Measurements from ENCODE around the gene DTD1.

DTD1 gene

DNA sequence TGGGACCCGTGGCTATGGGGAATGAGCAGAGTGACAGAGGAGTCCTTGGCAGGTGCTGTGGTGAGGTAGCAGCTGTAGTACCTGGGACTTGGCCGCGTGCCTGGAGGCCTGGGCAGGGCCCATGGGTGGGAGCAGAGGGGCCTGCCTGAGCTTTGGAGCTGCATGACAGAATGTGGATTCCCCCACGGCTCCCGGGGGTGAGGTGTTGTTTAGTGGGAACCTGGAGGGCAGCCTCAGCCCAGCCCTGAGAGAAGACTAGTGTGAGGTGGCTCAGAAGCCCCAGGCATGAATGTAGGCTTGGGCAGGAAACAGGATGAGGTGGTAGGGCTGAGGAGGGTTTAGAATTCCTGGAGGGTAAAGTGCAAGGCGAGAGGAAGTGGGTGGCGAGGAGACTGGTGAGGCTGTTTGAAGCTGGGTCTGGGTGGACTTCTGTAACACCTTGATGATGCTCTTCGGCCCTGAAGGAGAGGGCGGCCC, 139.2 kb downstream of the DTD1 start:
- Mint-ChIP-seq H3K4me1 (peaks cover 43% of the 10 kb centered on the region), H3K36me3 (no peaks in the 10 kb centered on the region), H3K9me3 (no peaks in the 10 kb centered on the region), H3K27me3 (no peaks in the 10 kb centered on the region), H3K27ac (peak overlapping the region; percentile 61), H3K4me3 (peak overlapping the region; percentile 1)
- no peak for ATAC-seq

DNA sequence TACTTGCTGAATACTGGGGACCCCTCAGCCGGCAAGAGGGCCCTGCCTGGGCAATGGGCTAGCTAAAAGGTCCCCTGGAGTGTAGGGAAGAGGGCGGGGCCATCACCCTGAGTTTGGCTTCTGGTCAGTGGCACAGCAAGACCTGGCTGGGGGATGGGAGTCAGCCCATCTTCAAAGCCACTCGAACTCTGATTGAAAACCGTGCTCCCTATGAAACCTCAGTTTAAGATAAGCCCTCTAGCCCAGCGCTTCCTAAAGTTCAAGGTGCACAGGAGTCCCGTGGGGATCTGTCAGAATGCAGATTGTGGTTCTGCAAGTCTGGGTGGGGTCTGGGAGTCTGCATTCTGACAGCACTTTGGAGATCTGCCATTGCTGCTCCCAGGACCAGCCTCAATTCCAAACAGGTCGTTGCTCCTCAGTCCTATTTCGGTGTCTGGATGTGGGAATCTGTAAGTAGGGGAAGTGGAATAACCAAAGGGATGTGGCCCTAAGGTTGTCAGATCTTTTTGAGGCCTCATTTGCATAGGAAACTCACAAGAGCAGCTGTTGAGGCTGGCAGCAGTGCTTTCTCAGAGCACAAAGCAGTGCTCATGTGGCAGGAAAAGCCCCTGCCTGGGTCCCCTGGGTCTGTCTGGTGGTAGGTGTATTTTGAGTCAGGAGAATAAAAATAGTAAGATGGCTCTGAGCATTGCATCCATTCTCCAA, 140.5 kb downstream of the DTD1 start:
- peaks cover 8% of the 10 kb centered on the region for H3K36me3 Mint-ChIP-seq
- H3K27me3 Mint-ChIP-seq, result no peaks in the 10 kb centered on the region
- H3K27ac Mint-ChIP-seq, result peak overlapping the region; percentile 61
- no peaks in the 10 kb centered on the region for H3K9me3 Mint-ChIP-seq
- peaks cover 43% of the 10 kb centered on the region for H3K4me1 Mint-ChIP-seq
- H3K4me3 Mint-ChIP-seq, result peak overlapping the region; percentile 47
- ATAC-seq, result peak; percentile 95

DNA sequence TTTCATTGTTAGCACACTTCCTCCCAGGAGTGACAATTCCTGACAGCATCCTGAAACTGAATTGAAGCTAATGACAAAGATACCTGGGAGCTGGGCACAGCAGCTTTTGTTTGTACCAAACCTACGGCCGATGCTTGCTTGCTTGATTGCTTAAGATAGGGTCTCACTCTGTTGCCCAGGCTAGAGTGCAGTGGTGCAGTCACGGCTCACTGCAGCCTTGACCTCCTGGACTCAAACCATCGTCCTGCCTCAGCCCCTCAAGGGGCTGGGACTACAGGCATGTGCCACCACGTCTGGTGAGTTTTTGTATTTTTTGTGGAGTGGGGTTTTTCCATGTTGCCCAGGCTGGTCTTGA, 141.0 kb downstream of the DTD1 start:
- peaks cover 43% of the 10 kb centered on the region for H3K4me1 Mint-ChIP-seq
- H3K27ac Mint-ChIP-seq, result peak overlapping the region; percentile 61
- no peaks in the 10 kb centered on the region for H3K9me3 Mint-ChIP-seq
- no peaks in the 10 kb centered on the region for H3K27me3 Mint-ChIP-seq
- ATAC-seq, result peak; percentile 17
- peak overlapping the region; percentile 47 for H3K4me3 Mint-ChIP-seq
- H3K36me3 Mint-ChIP-seq, result peaks cover 9% of the 10 kb centered on the region

DNA sequence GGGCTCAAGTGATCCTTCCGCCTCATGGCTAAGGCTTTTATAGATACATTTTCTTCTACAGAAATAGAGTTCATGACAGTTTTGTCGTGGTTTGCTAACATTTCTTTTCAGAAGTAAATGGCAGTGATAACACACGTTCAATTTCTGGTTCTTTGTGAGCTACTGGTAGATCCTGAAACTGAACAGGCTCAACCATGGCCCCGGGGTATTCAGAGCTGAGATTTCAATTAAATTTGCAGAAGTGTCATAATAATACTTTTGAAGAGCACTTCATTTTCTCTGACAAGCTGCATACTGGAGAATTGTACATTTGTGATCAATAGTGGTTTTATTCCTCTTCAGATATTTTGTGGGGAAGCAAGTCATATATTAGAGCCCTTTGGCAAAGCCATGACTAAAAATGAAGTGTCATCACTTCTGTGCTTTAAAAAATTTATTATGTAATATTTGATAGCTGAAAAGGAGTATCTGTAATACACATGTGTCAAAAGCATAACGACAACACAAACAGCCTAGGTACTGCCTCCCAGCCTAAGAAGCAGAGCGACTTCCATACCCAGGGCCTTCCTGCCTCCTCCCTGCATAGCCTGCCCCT, 141.5 kb downstream of the DTD1 start:
- peak overlapping the region; percentile 61 for H3K27ac Mint-ChIP-seq
- no peak overlapping the region for H3K4me3 Mint-ChIP-seq
- ATAC-seq, result no peak
- peaks cover 43% of the 10 kb centered on the region for H3K4me1 Mint-ChIP-seq
- H3K27me3 Mint-ChIP-seq, result no peaks in the 10 kb centered on the region
- no peaks in the 10 kb centered on the region for H3K9me3 Mint-ChIP-seq
- peaks cover 13% of the 10 kb centered on the region for H3K36me3 Mint-ChIP-seq

DNA sequence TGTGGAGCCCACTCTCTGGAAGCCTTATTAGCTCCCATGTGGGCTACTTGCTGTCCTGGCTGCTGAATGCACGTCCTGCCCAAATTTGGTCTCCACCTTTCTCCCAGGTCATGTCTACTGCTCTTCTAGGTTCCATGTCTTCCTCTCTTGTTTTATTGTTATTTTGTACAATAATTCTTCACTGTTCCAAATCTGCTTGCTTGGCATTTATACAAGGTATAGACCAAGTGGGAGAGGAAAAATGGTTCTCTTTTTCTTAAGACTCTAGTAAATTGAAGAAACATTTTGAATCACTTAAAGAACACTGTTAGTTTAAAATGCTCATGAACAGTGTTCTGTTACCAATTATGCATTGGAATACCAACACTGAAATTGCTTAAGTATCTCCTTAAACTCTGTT, 144.1 kb downstream of the DTD1 start:
- Mint-ChIP-seq H3K27me3 (no peaks in the 10 kb centered on the region), H3K9me3 (no peaks in the 10 kb centered on the region), H3K4me3 (no peak overlapping the region), H3K4me1 (peaks cover 32% of the 10 kb centered on the region), H3K27ac (no peak overlapping the region), H3K36me3 (peaks cover 27% of the 10 kb centered on the region)
- ATAC-seq, result no peak

DNA sequence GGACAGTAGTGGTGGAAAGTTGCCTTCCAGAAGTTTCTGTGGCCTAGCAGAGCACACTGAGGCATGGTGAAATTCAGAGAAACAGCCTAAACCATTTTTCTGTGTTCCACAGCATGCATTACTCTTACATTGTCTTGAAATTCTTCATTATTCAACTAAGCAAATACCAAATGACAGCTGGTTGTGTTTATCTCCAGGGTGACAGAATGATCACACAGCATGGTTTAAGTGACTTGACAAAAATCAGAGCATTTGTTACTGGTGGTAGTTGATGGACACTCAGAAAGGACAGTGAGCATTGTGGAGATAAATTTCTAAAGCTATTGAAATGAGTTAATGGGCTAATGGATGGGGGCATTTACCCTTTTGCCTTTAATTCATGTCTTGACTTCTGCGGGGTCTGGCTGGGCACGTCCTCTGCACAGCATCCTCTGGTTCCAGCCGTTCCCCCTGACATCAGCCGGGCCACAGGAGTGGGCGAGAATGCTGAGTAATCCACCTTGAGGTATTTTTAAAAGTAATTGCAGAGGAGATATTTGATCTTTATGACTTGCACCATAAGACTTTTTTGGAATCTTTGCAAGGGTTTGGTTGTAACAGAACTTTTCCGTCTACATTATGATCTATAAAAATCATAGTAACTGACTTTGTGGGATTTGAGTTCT, 146.8 kb downstream of the DTD1 start:
- H3K4me1 Mint-ChIP-seq, result peaks cover 10% of the 10 kb centered on the region
- H3K27ac Mint-ChIP-seq, result no peak overlapping the region
- H3K36me3 Mint-ChIP-seq, result peaks cover 31% of the 10 kb centered on the region

DNA sequence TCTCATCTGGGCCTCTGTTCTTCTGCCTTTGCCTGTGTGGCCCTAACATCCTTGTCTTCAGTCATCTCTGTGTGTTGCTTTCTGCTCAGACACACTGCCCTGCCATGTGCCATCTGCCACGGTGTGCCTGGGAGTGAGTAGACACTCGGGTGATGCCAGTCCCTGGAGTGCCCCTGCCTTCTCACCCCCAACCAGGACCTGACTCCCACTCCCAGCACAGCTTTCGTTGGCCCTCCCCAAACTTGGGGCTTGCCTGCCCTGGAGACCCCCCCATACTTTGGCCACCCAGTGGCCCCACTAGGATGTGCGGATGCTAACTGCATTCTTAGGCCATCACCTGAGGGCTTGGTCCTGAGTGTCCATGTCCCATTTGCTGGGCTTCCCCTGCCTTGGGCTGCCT, 149.3 kb downstream of the DTD1 start:
- Mint-ChIP-seq H3K4me3 (no peak overlapping the region), H3K27ac (peak overlapping the region; percentile 40), H3K9me3 (no peaks in the 10 kb centered on the region)

More for the DNA sequence above, 146.8 kb downstream of the DTD1 start:
- no peaks in the 10 kb centered on the region for H3K27me3 Mint-ChIP-seq
- ATAC-seq, result no peak
- H3K4me3 Mint-ChIP-seq, result no peak overlapping the region
- no peaks in the 10 kb centered on the region for H3K9me3 Mint-ChIP-seq

DNA sequence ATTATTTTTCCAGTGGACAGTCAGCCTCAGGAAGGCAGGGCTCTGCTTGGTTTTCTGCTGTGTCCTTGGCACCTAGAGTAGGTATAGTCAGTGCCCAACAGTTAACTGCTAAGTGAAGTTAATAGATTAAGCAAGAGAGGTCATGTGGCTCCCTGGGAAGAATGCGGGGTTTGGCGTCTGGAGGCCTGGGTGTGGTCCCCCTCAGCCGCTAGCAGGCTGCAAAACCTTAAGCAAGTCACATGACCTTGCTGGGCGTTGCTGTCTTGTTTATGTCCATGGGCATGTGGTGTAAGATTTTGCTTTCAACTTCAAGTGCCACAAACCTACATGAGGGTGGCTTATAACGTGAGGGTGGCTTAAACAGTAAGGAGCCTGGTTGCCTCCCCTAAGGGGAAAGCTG, 150.2 kb downstream of the DTD1 start:
- Mint-ChIP-seq H3K27me3 (no peaks in the 10 kb centered on the region), H3K27ac (no peak overlapping the region), H3K36me3 (peaks cover 26% of the 10 kb centered on the region), H3K4me1 (peaks cover 5% of the 10 kb centered on the region), H3K4me3 (no peak overlapping the region), H3K9me3 (no peaks in the 10 kb centered on the region)
- no peak for ATAC-seq

More for the DNA sequence above, 149.3 kb downstream of the DTD1 start:
- Mint-ChIP-seq H3K27me3 (no peaks in the 10 kb centered on the region), H3K4me1 (peaks cover 5% of the 10 kb centered on the region), H3K36me3 (peaks cover 31% of the 10 kb centered on the region)
- ATAC-seq, result no peak

DNA sequence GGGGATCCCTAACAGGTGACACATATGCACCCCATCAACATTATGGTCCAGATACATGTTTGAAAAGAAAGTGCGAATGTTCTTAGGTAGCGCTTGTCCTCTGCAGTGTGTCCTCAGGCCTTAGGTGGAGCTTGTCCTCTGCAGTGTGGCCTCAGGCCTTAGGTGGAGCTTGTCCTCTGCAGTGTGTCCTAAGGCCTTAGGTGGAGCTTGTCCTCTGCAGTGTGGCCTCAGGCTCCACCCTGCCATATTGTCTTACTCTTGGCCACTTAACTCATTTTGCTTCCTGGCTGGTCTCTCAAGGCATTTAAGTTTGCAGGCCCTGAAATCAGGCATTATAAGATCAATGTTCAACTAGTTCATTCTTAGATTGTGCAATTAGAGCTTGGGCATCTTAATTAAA, 151.0 kb downstream of the DTD1 start:
- peaks cover 5% of the 10 kb centered on the region for H3K4me1 Mint-ChIP-seq
- no peak for ATAC-seq
- peaks cover 23% of the 10 kb centered on the region for H3K36me3 Mint-ChIP-seq
- H3K4me3 Mint-ChIP-seq, result no peak overlapping the region
- H3K27ac Mint-ChIP-seq, result no peak overlapping the region
- H3K27me3 Mint-ChIP-seq, result no peaks in the 10 kb centered on the region
- no peaks in the 10 kb centered on the region for H3K9me3 Mint-ChIP-seq

DNA sequence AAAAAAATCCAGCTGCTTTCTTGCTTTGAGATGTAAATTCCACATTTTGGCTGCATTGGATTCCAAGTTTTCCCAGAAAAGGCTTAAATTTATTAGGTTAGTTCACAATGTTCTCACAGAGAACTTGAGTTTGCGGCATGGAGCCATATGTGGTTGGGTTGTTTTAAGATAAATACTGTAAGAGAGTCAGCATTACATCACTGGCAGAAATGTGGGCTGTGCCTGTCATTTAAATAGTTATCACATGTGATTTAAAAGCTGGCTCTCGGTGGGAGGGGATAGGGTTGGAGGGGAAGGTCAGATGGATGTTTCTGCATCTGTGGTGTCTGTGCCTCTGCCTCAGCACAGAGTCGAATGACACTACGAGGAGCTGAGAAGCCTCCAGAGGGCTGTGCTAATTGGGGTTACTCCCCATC, 151.9 kb downstream of the DTD1 start:
- no peak for ATAC-seq
- Mint-ChIP-seq H3K27me3 (no peaks in the 10 kb centered on the region), H3K4me3 (no peak overlapping the region), H3K4me1 (peaks cover 5% of the 10 kb centered on the region), H3K27ac (no peak overlapping the region), H3K36me3 (peaks cover 16% of the 10 kb centered on the region), H3K9me3 (no peaks in the 10 kb centered on the region)

DNA sequence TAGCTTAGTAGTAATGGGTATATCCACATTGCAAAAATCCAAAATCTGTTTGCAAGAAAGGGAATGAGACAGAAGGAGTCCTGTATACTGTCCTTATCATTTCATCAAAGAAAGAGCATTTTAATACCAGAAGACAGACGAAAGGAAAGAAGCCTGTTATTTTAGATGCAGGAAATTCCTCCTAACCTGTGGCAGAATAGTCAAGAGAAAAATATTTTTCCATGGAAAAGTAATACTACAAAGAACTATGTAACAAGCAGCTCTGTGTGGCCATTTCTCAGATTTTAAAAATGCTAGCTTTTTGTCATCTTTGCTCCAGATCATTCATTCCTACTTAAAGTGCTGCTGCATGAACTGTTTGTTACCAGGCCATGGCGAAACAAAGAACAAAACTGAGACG, 152.9 kb downstream of the DTD1 start:
- H3K9me3 Mint-ChIP-seq, result no peaks in the 10 kb centered on the region
- H3K4me1 Mint-ChIP-seq, result peaks cover 5% of the 10 kb centered on the region
- H3K36me3 Mint-ChIP-seq, result peaks cover 20% of the 10 kb centered on the region
- no peak overlapping the region for H3K4me3 Mint-ChIP-seq
- no peaks in the 10 kb centered on the region for H3K27me3 Mint-ChIP-seq
- no peak for ATAC-seq
- no peak overlapping the region for H3K27ac Mint-ChIP-seq

DNA sequence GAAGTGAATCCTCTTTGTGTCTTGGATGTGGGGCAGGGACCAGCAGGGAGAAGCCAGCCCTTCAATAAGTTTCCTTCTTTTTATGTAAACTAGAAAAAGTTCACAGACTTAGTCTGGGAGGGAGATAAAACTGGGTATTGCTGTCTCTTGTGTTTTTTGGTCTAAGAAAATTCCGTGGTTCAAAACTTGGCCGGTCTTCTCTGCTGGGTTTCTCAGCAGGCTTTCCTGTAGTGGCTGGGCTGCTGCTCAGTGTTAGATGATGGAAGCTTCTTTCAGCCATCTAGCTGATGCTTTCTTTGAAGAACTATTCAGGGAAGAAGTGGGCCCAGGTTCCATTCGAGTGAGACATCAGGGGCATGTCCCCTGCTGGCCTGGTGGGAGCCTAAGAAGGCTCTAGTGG, 155.0 kb downstream of the DTD1 start:
- H3K36me3 Mint-ChIP-seq, result peaks cover 15% of the 10 kb centered on the region
- H3K27ac Mint-ChIP-seq, result no peak overlapping the region
- H3K9me3 Mint-ChIP-seq, result no peaks in the 10 kb centered on the region
- H3K27me3 Mint-ChIP-seq, result no peaks in the 10 kb centered on the region
- no peak for ATAC-seq
- no peak overlapping the region for H3K4me3 Mint-ChIP-seq
- peaks cover 3% of the 10 kb centered on the region for H3K4me1 Mint-ChIP-seq

DNA sequence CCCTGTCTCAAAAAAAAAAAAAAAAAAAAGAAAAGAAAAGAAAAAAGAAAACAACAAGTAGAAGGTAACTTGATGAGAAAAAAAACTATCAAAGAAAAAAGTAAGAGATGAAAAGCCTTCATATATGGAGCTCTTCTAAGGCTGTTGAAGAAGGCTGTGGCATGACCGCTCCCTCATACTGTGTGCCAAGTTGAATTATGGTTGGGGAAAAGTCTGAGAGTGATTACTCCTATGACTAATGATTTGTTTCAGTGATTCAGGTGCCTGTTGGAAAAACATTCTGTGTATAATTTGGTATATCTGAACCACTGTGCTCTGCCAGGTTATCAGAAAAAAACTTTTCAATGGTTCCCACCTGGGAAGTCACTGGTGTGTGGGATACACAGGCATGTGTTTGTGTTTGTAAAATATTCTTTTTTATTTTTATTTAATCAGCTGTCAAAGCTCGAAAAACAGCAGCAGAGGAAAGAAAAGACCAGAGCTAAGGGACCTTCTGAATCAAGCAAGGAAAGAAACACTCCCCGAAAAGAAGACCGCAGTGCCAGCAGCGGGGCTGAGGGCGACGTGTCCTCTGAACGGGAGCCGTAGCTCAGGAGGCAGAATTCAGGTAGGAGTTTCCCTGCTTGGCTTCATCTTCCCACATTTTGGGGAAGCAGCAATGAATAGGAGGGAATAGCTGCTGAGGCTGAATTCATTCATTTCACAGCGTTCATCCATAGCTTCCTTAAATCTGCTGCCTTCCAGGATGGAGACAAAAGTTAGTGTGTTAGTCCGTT, 156.0 kb downstream of the DTD1 start:
- peaks cover 4% of the 10 kb centered on the region for H3K4me1 Mint-ChIP-seq
- no peaks in the 10 kb centered on the region for H3K27me3 Mint-ChIP-seq
- no peaks in the 10 kb centered on the region for H3K9me3 Mint-ChIP-seq
- H3K4me3 Mint-ChIP-seq, result no peak overlapping the region
- ATAC-seq, result no peak
- peaks cover 20% of the 10 kb centered on the region for H3K36me3 Mint-ChIP-seq
- no peak overlapping the region for H3K27ac Mint-ChIP-seq

DNA sequence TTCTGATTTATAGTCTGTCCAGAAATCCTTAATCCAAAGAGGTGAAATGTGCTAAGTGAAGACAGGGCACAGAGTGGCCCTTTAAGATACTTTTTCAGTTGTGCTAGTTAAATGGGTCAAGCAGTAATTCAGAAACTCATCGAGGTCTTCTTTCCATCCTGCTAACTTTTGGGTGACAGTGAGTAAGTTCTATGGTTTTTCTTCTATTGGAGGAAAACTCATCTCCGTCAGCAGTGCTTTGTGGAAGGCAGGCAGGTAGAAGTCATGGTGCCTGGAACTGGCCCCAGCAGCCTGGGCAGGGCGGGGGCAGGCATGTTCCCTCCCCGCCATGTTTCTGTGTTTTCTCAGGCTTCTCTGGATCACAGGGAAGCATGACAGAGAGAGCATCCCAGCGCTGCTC, 159.2 kb downstream of the DTD1 start:
- peaks cover 25% of the 10 kb centered on the region for H3K36me3 Mint-ChIP-seq

DNA sequence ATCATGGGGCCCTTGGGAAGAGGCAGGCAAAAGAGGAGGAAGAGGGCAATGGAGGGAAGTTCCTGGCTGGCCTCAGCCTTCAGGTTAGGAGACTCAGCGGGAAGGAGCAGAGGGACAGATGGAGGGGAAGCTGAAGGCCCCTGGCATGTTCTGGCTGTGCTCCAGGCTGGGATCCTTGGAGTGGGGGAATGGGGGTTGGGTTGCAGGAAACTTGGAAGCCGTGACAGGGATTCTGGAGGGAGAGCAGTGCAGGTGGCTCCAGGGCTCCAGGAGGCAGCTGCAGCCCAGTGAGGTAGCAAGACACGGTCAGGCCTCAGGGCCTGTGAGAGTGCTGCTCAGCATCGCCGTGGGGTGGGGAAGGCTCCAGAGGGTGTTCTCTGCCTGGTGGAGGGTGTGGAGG, 161.1 kb downstream of the DTD1 start:
- peaks cover 28% of the 10 kb centered on the region for H3K4me1 Mint-ChIP-seq
- no peaks in the 10 kb centered on the region for H3K27me3 Mint-ChIP-seq
- H3K27ac Mint-ChIP-seq, result peak overlapping the region; percentile 23
- no peak overlapping the region for H3K4me3 Mint-ChIP-seq
- H3K36me3 Mint-ChIP-seq, result peaks cover 31% of the 10 kb centered on the region
- ATAC-seq, result no peak
- no peaks in the 10 kb centered on the region for H3K9me3 Mint-ChIP-seq

More for the DNA sequence above, 159.2 kb downstream of the DTD1 start:
- Mint-ChIP-seq H3K4me3 (no peak overlapping the region), H3K27ac (no peak overlapping the region), H3K27me3 (no peaks in the 10 kb centered on the region), H3K9me3 (no peaks in the 10 kb centered on the region), H3K4me1 (peaks cover 19% of the 10 kb centered on the region)
- no peak for ATAC-seq
